A549 (cell line): ENCODE data around the gene DCAF7. TPM values are rescaled to one million over a fixed set of nuclear protein-coding genes. Genes with fewer than 3 reads are reported as not detected.
A peak's percentile ranks its signal among the peaks of the same experiment; 100 is the strongest.

ENCODE experiments used
- ATAC-seq, 2 experiments: fragments of 200-7000 bp in 1 of 2; fragments of >200 bp in 1 of 2; cut with Nextera tagmentation in 1 of 2; cut with Tn5 transposase in 1 of 2; 3 replicates each; pipeline versions ENCODE4 v1.8.0 to v1.9.1; 2018 to 2020; ENCODE audit warnings: mild to moderate bottlenecking in 1 of 2, moderate library complexity in 1 of 2
- CTCF ChIA-PET: fragments of 300-600 bp; sonication (Branson Sonifier 250); formaldehyde crosslinking; extraction: SDS; loops from one replicate; lab custom pipeline; 2021; ENCODE audit warnings: antibody characterized with exemption, inconsistent platforms; lab: Yijun Ruan, JAX
- POLR2A ChIA-PET: fragments of 350-600 bp; formaldehyde crosslinking; extraction: SDS; loops from one replicate; lab custom pipeline; 2021; ENCODE audit warnings: antibody characterized with exemption, inconsistent platforms; lab: Yijun Ruan, JAX
- DNase-seq, 2 experiments: peaks; one replicate each; pipeline versions ENCODE4 v3.0.0 to v3.0.0-alpha.2; 2011 to 2016; ENCODE audit warnings: low read depth in 1 of 2, low spot score in 1 of 2
- FAIRE-seq: peaks from 2 replicates; lab custom pipeline; 2011; peaks lifted over from hg19 to GRCh38; lab: Jason Lieb, UNC
- H3K27ac ChIP-seq, 2 experiments: fragments of >200 bp; sonication (Bioruptor Twin); formaldehyde crosslinking; 3 replicates each; pipeline ENCODE4 v1.5.1; 2016 to 2017
- H3K4me1 ChIP-seq: fragments of >200 bp; sonication (Bioruptor Twin); formaldehyde crosslinking; 3 replicates; pipeline ENCODE4 v1.6.1; 2016
- H3K4me2 ChIP-seq: fragments of >200 bp; sonication (Bioruptor Twin); formaldehyde crosslinking; 3 replicates; pipeline ENCODE4 v1.6.1; 2016
- H3K4me3 ChIP-seq: fragments of >200 bp; sonication (Bioruptor Twin); formaldehyde crosslinking; 3 replicates; pipeline ENCODE4 v1.5.1; 2016
- H3K9me3 ChIP-seq: fragments of >200 bp; sonication (Bioruptor Twin); formaldehyde crosslinking; 3 replicates; pipeline ENCODE4 v1.6.1; 2016
- ATOH8 ChIP-seq: fragments of 250-450 bp; sonication (Bioruptor Pico); IDR thresholded peaks from 2 replicates; pipeline ENCODE4 v1.5.0; 2020; ENCODE audit warnings: low read depth, mild to moderate bottlenecking, moderate library complexity
- CBX8 ChIP-seq: fragments of 200-600 bp; sonication (generic); IDR thresholded peaks from 2 replicates; pipeline ENCODE4 v1.6.1; 2016
- ELK1 ChIP-seq: fragments of 150-350 bp; IDR thresholded peaks from 2 replicates; pipeline ENCODE4 v1.6.1; 2014; ENCODE audit warnings: low read depth, mild to moderate bottlenecking, low read length
- HDAC2 ChIP-seq: fragments of 200-600 bp; sonication (generic); IDR thresholded peaks from 2 replicates; pipeline ENCODE4 v1.6.1; 2016
- HEYL ChIP-seq: fragments of 250-450 bp; sonication (Bioruptor Pico); IDR thresholded peaks from 2 replicates; pipeline ENCODE4 v1.8.0; 2021; ENCODE audit warnings: mild to moderate bottlenecking, moderate library complexity
- HOXB5 ChIP-seq: fragments of 250-450 bp; sonication (Bioruptor Pico); IDR thresholded peaks from 2 replicates; pipeline ENCODE4 v1.5.0; 2020; ENCODE audit warnings: mild to moderate bottlenecking, moderate library complexity
- JUN ChIP-seq, 2 experiments: fragments of >200 bp; sonication (Bioruptor Twin); formaldehyde crosslinking; IDR thresholded peaks; 2 replicates in 1 of 2; 3 replicates in 1 of 2; pipeline ENCODE4 v1.6.1; 2016 to 2017
- PHF8 ChIP-seq: fragments of 200-600 bp; sonication (generic); IDR thresholded peaks from 2 replicates; pipeline ENCODE4 v1.6.1; 2016; ENCODE audit warnings: low read depth, mild to moderate bottlenecking, antibody characterized with exemption, moderate library complexity, borderline replicate concordance
- RAD21 ChIP-seq, 2 experiments: fragments of >200 bp in 1 of 2; sonication (Bioruptor Twin) in 1 of 2; formaldehyde crosslinking in 1 of 2; IDR thresholded peaks in 1 of 2; conservative IDR thresholded peaks in 1 of 2; 2 replicates in 1 of 2; 3 replicates in 1 of 2; pipeline ENCODE4 v1.6.1; 2012 to 2018; ENCODE audit warnings: inconsistent platforms in 1 of 2
- RCOR1 ChIP-seq: fragments of 150-350 bp; IDR thresholded peaks from 2 replicates; pipeline ENCODE4 v1.6.1; 2014; ENCODE audit warnings: antibody characterized with exemption, low read length, low read depth
- REST ChIP-seq: fragments of 200-600 bp; sonication (generic); IDR thresholded peaks from 2 replicates; pipeline ENCODE4 v1.6.1; 2016; ENCODE audit warnings: antibody characterized with exemption, mild to moderate bottlenecking, moderate library complexity
- RFX5 ChIP-seq: fragments of 450-650 bp; IDR thresholded peaks from 2 replicates; pipeline ENCODE4 v1.7.1; 2014; ENCODE audit warnings: antibody characterized with exemption, mild to moderate bottlenecking, moderate library complexity
- TFCP2L1 ChIP-seq: fragments of 250-450 bp; sonication (Bioruptor Pico); IDR thresholded peaks from 2 replicates; pipeline ENCODE4 v1.5.0; 2021; ENCODE audit warnings: mild to moderate bottlenecking
- ZC3H11A ChIP-seq: fragments of 450-650 bp; IDR thresholded peaks from 2 replicates; pipeline ENCODE4 v1.6.1; 2014; ENCODE audit warnings: antibody characterized with exemption, mild to moderate bottlenecking
- ZNF302 ChIP-seq: fragments of 250-450 bp; sonication (Bioruptor Pico); IDR thresholded peaks from 2 replicates; pipeline ENCODE4 v1.9.0; 2021; ENCODE audit warnings: inconsistent platforms, mild to moderate bottlenecking, moderate library complexity
- WGBS: methylation state at CpG from one replicate; pipeline ENCODE4 v1.1.6; 2017; ENCODE audit errors: missing lambda C conversion rate; 5-methylcytosine and 5-hydroxymethylcytosine counted together
- polyA plus RNA-seq, 4 experiments: library from polyadenylated mRNA; depleted of rRNA in 3 of 4; stranded (reverse); fragments of >200 nt; fragmentation: RNase III in 1 of 4; extraction: RNeasy Plus Mini Kit Qiagen cat#74134 plus additional on column Dnase treatment in 1 of 4; gene quantifications; 2 replicates in 3 of 4; 3 replicates in 1 of 4; pipeline ENCODE4 v1.2.3, GENCODE V29; 2011 to 2017
- TF ChIP-seq, protein P1 (sequence below): fragments of >200 bp; sonication (Bioruptor Twin); formaldehyde crosslinking; IDR thresholded peaks from 2 replicates; pipeline ENCODE4 v1.6.1; 2016

Gene DCAF7
- polyA plus RNA-seq, 2 of the 4 experiments (the other 2 are of a cell fraction): 37.9 to 51.4 TPM

GRCh38 chr17:63519972-63520882 is 30.1 kb upstream of the DCAF7 start (continued):
- no peak for TF ChIP-seq ELK1
- no peak for TF ChIP-seq CBX8
- no peak for TF ChIP-seq TFCP2L1 (CRISPR knock-in tag)
- TF ChIP-seq RAD21 (conservative IDR thresholded peaks at IDR 0.05 in 1 of 2, IDR thresholded peaks at IDR 0.05 in 1 of 2): no peak

DNA sequence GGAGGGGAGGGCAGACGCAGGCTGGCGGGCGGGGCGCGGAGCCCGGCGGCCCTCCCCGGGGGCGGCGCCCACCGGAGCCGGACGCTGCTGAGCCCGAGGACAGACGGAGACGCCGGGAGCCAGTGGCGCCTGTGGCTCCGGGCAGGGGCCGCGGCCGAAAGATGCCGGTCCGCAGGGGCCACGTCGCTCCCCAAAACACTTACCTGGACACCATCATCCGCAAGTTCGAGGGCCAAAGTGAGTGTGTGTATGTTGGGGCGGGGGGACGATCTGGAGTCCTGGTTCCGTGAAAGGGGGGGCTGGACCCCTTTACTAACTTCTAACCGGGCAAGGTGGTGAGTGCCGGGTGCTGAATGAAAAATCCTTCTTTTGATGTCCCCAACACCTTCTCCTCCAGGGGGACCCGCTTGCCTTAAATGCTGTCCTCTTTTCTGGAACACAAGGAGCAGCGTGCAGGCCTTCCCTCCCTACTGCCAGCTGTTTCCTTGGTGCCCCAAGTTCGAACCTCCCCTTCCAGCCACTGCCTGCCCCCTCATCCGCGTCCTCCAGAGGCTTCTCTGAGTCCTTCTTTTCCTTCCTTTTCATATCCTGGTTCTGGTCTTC is 26.9 kb upstream of the DCAF7 start, which contains the start of gene KCNH6:
Gene KCNH6, plus strand, starts transcription at position 106 of the 603 bp plus-strand sequence. Its CDS starts 56 bp downstream, at position 162.
- no peaks in the 10 kb centered on the region for H3K9me3 ChIP-seq
- ChIA-PET CTCF (interaction anchor here (2.8 kb wide), 1 partner anchor 9 kb away, joined by 8 read pairs; no protein-coding TSS in a partner anchor), POLR2A (interaction anchor here (0.5 to 0.7 kb wide), 2 partner anchors 26 to 320 kb away, joined by 3 to 4 read pairs; no protein-coding TSS in a partner anchor)
- peak within 1 kb of the TSS; percentile 30 for H3K4me3 ChIP-seq
- H3K4me1 ChIP-seq: peaks cover 11% of the 10 kb centered on the region
- ATAC-seq (peak; percentile 19 to 46; a peak in 5 of 6 replicates), DNase-seq (no peak), FAIRE-seq (no peak)
- H3K4me2 ChIP-seq: peak within 1 kb of the TSS; percentile 82
- WGBS: 19% methylated on average over 23 of the region's 38 CpGs
- no peak within 1 kb of the TSS for H3K27ac ChIP-seq
- TF ChIP-seq REST (peak; percentile 64; the same call in 1 of the 2 replicates), RFX5 (no peak)

DNA sequence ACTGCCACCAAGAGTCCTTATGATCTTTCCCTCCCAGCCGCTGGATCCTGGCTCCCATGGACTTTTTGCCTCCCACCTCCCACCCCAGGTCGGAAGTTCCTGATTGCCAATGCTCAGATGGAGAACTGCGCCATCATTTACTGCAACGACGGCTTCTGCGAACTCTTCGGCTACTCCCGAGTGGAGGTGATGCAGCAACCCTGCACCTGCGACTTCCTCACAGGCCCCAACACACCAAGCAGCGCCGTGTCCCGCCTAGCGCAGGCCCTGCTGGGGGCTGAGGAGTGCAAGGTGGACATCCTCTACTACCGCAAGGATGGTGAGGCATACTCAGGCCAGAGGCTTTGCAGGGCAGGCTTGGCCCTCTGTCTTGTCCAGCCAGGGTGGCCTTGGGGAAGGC is 26.2 kb upstream of the DCAF7 start:
- no peak for ATAC-seq
- TF ChIP-seq PHF8 (no peak), HEYL (CRISPR knock-in tag) (no peak), RCOR1 (no peak), JUN (IDR thresholded peaks at IDR 0.05) (no peak), TFCP2L1 (CRISPR knock-in tag) (no peak), RFX5 (no peak), ZNF302 (CRISPR knock-in tag) (no peak), ATOH8 (no peak), HOXB5 (no peak), ZC3H11A (no peak), RAD21 (conservative IDR thresholded peaks at IDR 0.05 in 1 of 2, IDR thresholded peaks at IDR 0.05 in 1 of 2) (no peak), HDAC2 (no peak)
- TF ChIP-seq, protein P1, sequence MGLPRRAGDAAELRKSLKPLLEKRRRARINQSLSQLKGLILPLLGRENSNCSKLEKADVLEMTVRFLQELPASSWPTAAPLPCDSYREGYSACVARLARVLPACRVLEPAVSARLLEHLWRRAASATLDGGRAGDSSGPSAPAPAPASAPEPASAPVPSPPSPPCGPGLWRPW: no peak
- H3K4me1 ChIP-seq: peaks cover 11% of the 10 kb centered on the region
- no peak overlapping the region for H3K27ac ChIP-seq
- FAIRE-seq: no peak
- no peak for DNase-seq
- POLR2A ChIA-PET: interaction anchor here (0.5 kb wide), 1 partner anchor 26 kb away, joined by 4 read pairs; no protein-coding TSS in a partner anchor
- 79% methylated on average over 14 of the region's 14 CpGs for WGBS
- no peak overlapping the region for H3K4me3 ChIP-seq
- H3K4me2 ChIP-seq: no peak overlapping the region
- CTCF ChIA-PET: interaction anchor here (0.6 to 3.4 kb wide), 4 partner anchors 10 to 1846 kb away, joined by 3 to 17 read pairs (median 6); no protein-coding TSS in a partner anchor
- no peaks in the 10 kb centered on the region for H3K9me3 ChIP-seq
